Stomach (tissue), 9 donors: ENCODE data around the gene ANKRD23. TPM values are rescaled to one million over a fixed set of nuclear protein-coding genes. Genes with fewer than 3 reads are reported as not detected.

Source experiments
- DNase-seq, 2 donors: peaks; one replicate each; pipeline versions ENCODE4 v3.0.0 to v3.0.0-alpha.2; 2013 to 2019
- H3K27ac ChIP-seq, 5 donors: fragments of 200-600 bp in 4 of 5; sonication (generic) in 4 of 5; one replicate each; pipeline ENCODE4 v1.5.1; 2013 to 2019; ENCODE audit warnings: mild to moderate bottlenecking in 1 of 5, moderate library complexity in 1 of 5
- H3K27me3 ChIP-seq, 3 donors: fragments of 200-600 bp; sonication (generic); one replicate each; pipeline ENCODE4 v1.5.1; 2017 to 2019; ENCODE audit warnings: mixed run types in 1 of 3
- H3K36me3 ChIP-seq, 4 donors: fragments of 200-600 bp; sonication (generic); 1 replicate in 3 of 4; 2 replicates in 1 of 4; pipeline ENCODE4 v1.5.1; 2016 to 2019
- H3K4me1 ChIP-seq, 4 donors: fragments of 200-600 bp; sonication (generic); one replicate each; pipeline ENCODE4 v1.5.1; 2016 to 2019
- H3K4me3 ChIP-seq, 4 donors: fragments of 200-600 bp; sonication (generic) in 3 of 4; one replicate each; pipeline ENCODE4 v1.5.1; 2016 to 2019; ENCODE audit warnings: mild to moderate bottlenecking in 1 of 4
- H3K9me3 ChIP-seq, 4 donors: fragments of 200-600 bp; sonication (generic); one replicate each; pipeline ENCODE4 v1.5.1; 2016 to 2019
- EP300 ChIP-seq: sonication (generic); formaldehyde crosslinking; IDR thresholded peaks from one replicate; pipeline ENCODE4 v1.6.1; 2017; ENCODE audit warnings: antibody characterized with exemption
- POLR2A ChIP-seq, 4 donors: fragments of 450-650 bp; IDR thresholded peaks; one replicate each; pipeline ENCODE4 v1.6.1; 2016; ENCODE audit warnings: antibody characterized with exemption in 4 of 4, control low read depth in 2 of 4, mild to moderate bottlenecking in 1 of 4, moderate library complexity in 1 of 4
- POLR2AphosphoS5 ChIP-seq, 3 donors: sonication (generic); formaldehyde crosslinking; IDR thresholded peaks; one replicate each; pipeline ENCODE4 v1.6.1; 2016; ENCODE audit warnings: antibody characterized with exemption in 3 of 3
- WGBS, 5 donors: extraction: QIAGEN DNeasy Blood & Tissue Kit in 3 of 5; methylation state at CpG; one replicate each; pipeline versions ENCODE4 v1.1.5 to v1.1.7; 2013 to 2018; 5-methylcytosine and 5-hydroxymethylcytosine counted together
- intact Hi-C: fragments of 100-400 bp; cut with DNase I; formaldehyde crosslinking; loops from one replicate; pipeline ENCODE4 v1.15.1; 2023; ENCODE audit warnings: low total_unique reads
- polyA plus RNA-seq, 3 donors: library from polyadenylated mRNA; stranded (reverse); fragments of 200-250 nt; gene quantifications; one replicate each; pipeline ENCODE4 v1.2.3, GENCODE V29; 2013
- total RNA-seq, 5 donors: library from RNA; depleted of rRNA; stranded (reverse); fragments of >200 nt; gene quantifications; one replicate each; pipeline versions ENCODE4 v1.1.0 to v1.2.3, GENCODE V29; 2014 to 2016
- TF ChIP-seq, protein P1 (sequence below), 7 experiments: fragments of 450-650 bp in 4 of 7; fragments of 200-600 bp in 3 of 7; sonication (generic) in 3 of 7; IDR thresholded peaks; one replicate each; pipeline ENCODE4 v1.5.1; 2016 to 2019; ENCODE audit warnings: antibody characterized with exemption in 7 of 7, control low read depth in 2 of 7, mild to moderate bottlenecking in 1 of 7
- donor health status: healthy with polysubstance abuse.
- donor health status: Bipolar disorder and iron deficiency.
- donor health status: healthy.

ANKRD23 gene
- total and polyA plus RNA-seq, 8 donors, result 1.00 to 3.6 (median 2.3) TPM; not detected in 1

DNA sequence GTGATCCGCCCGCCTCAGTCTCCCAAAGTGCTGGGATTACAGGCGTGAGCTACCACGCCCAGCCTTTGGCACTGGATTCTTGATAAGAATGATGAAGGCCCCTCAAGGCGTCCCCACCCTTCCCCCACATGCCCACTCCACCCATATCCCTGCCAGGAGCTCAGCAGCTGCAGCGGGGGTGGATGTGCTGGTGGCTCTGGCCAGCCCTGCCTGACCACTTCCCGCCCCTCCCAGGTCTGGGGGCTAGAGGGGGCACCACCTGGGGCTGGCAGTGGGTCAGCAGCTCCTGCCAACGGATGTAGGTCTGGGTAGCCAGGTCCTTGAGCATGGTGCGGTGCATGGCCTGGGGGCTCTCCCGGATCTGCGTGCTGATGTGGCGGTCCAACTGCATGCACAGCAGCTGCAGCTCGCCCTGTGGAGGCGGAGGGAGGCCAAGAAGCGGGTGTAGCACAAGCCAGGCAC, 33.8 kb upstream of the ANKRD23 start:
- Histone ChIP-seq H3K4me3 (no peak overlapping the region), H3K9me3 (no peaks in the 10 kb centered on the region), H3K27me3 (no peaks in the 10 kb centered on the region), H3K27ac (no peak overlapping the region), H3K36me3 (no peaks in the 10 kb centered on the region), H3K4me1 (peaks cover 10 to 29% (median 17%) of the 10 kb centered on the region in 4 donors)
- intact Hi-C loops, result no loop called here
- WGBS, 5 donors, result 69 to 81% (median 77%) methylated on average over 8 to 15 of the region's 15 CpGs
- no peak for DNase-seq
- no peak for TF ChIP-seq POLR2A (IDR thresholded peaks at IDR 0.05)
- TF ChIP-seq EP300, result no peak
- TF ChIP-seq, protein P1, sequence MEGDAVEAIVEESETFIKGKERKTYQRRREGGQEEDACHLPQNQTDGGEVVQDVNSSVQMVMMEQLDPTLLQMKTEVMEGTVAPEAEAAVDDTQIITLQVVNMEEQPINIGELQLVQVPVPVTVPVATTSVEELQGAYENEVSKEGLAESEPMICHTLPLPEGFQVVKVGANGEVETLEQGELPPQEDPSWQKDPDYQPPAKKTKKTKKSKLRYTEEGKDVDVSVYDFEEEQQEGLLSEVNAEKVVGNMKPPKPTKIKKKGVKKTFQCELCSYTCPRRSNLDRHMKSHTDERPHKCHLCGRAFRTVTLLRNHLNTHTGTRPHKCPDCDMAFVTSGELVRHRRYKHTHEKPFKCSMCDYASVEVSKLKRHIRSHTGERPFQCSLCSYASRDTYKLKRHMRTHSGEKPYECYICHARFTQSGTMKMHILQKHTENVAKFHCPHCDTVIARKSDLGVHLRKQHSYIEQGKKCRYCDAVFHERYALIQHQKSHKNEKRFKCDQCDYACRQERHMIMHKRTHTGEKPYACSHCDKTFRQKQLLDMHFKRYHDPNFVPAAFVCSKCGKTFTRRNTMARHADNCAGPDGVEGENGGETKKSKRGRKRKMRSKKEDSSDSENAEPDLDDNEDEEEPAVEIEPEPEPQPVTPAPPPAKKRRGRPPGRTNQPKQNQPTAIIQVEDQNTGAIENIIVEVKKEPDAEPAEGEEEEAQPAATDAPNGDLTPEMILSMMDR (IDR thresholded peaks at IDR 0.05), result no peak
- no peak for TF ChIP-seq POLR2AphosphoS5 (IDR thresholded peaks at IDR 0.05)

DNA sequence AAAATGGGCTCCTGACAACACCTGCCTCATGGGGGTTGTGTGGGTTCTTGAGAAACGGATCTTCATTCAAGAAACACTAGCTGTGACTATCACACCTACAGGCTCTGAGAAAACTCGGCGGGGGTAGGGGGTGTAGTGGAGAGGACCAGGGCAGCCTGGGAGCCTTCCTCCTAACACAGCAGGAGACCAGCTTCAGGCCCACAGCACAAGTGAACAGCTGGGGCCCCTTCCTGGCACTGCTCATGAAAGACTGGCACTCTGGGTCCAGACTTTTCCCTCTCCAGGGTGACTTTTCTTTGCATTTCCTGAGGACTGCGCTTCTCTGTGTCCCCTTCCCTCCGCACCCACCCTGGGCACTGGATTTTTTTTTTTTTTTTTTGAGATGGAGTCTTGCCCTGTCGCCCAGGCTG, 33.2 kb upstream of the ANKRD23 start:
- Histone ChIP-seq H3K4me3 (no peak overlapping the region), H3K27ac (no peak overlapping the region), H3K36me3 (no peaks in the 10 kb centered on the region), H3K9me3 (no peaks in the 10 kb centered on the region), H3K4me1 (peaks cover 10 to 35% (median 17%) of the 10 kb centered on the region in 4 donors), H3K27me3 (no peaks in the 10 kb centered on the region)
- WGBS, 5 donors, result 82 to 91% (median 87%) methylated on average over 6 of the region's 6 CpGs
- TF ChIP-seq POLR2A (IDR thresholded peaks at IDR 0.05), result no peak
- TF ChIP-seq, protein P1 (IDR thresholded peaks at IDR 0.05), result no peak
- TF ChIP-seq EP300, result no peak
- no peak for TF ChIP-seq POLR2AphosphoS5 (IDR thresholded peaks at IDR 0.05)
- no peak for DNase-seq
- intact Hi-C loops, result no loop called here

DNA sequence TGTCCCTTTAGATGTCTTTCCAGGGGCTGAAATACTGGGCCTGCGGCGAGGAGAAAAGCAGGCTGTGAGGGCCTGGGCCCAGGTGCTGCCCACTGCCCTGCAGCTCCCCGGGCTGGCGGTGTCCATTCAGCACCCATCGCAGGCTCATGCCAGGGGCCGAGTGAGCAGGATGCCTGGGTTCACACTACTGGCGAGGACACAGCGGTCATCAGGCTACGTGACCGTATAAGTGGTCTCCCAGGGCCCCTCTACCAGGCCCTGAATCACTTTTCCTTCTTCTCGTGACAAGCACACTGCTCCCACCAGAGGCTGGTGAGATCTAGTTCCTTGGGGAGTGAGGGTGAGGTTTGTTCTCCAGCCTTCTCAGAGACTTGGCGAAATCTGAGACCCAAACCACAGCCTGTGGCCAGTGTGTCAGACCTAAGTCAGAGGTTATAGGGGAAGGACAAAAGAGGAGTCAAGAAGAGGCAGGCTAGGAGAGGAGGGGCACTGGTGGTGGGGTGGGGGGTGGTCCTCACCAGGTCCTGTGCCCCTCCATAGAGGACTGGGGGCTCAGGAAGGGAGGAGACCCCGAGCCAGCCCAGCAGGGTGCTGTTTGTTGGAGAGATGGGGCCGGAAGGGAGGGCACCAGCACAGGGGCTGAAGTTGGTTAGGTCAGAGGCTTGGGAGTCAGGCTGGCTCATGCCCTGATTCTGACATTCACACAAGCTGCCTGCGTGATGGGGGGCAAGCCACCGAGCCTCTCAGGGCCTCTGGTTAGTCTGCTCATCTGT, 32.6 kb upstream of the ANKRD23 start:
- 90 to 93% (median 90%) methylated on average over 16 of the region's 16 CpGs for WGBS, 5 donors
- no peak for TF ChIP-seq POLR2A (IDR thresholded peaks at IDR 0.05)
- no peak for TF ChIP-seq POLR2AphosphoS5 (IDR thresholded peaks at IDR 0.05)
- TF ChIP-seq EP300, result no peak
- TF ChIP-seq, protein P1 (IDR thresholded peaks at IDR 0.05), result no peak
- H3K27ac ChIP-seq, result no peak overlapping the region

DNA sequence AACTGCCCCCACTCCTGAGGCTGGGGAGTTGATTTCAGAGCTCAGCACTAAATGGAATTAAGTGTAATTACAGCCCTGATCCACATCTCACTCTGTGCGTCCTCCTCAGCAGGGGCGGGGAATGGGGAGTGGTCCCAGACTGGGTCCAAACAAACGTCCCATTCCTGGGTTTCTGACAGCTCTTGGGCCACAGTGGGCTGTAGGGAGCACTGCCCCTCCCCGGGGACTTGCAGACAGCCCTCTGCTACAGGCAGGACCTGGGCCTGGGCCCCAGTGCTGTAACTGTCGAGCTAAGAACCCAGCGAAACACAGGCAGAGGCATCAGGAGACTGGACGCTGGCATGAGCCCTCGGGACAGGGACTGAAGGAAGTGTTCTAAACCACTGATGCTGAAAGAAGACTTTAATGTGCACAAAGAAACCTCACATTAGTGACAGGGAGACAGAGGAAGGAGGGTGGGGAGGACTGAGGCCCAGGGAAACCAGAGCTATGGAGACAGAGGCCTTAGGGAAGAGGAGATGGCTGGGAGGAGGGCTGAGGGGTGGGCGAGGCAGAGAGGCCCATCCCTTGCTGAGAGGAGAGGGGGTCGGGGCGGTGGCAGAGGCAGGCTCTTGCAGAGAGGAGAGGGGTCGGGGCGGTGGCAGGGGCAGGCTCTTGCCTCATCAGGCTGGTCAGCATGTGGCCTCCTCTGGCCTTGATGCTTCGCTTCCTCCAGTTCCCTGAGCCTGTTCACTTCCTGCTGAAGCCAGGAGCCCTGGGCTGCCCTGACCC, 31.9 kb upstream of the ANKRD23 start:
- 74 to 80% (median 78%) methylated on average over 13 to 14 of the region's 14 CpGs for WGBS, 5 donors
- peak in 1 of 2 donors; percentile 68 for DNase-seq
- TF ChIP-seq POLR2A (IDR thresholded peaks at IDR 0.05), result no peak
- no peak for TF ChIP-seq POLR2AphosphoS5 (IDR thresholded peaks at IDR 0.05)
- TF ChIP-seq, protein P1 (IDR thresholded peaks at IDR 0.05), result no peak
- no peak for TF ChIP-seq EP300

More for the DNA sequence above, 32.6 kb upstream of the ANKRD23 start:
- DNase-seq, result no peak
- Histone ChIP-seq H3K36me3 (no peaks in the 10 kb centered on the region), H3K9me3 (no peaks in the 10 kb centered on the region), H3K4me1 (peaks cover 10 to 39% (median 19%) of the 10 kb centered on the region in 4 donors), H3K4me3 (no peak overlapping the region), H3K27me3 (no peaks in the 10 kb centered on the region)
- intact Hi-C loops, result no loop called here

More for the DNA sequence above, 31.9 kb upstream of the ANKRD23 start:
- Histone ChIP-seq H3K27me3 (peaks cover 0 to 5% (median 0%) of the 10 kb centered on the region in 3 donors), H3K27ac (no peak overlapping the region), H3K36me3 (no peaks in the 10 kb centered on the region), H3K9me3 (no peaks in the 10 kb centered on the region), H3K4me3 (no peak overlapping the region), H3K4me1 (peaks cover 14 to 47% (median 26%) of the 10 kb centered on the region in 4 donors)
- intact Hi-C loops, result no loop called here
